HG03039 (cell line): ENCODE results near the gene NTM.

ENCODE experiments used
- ATAC-seq: cut with Tn5 transposase; IDR thresholded peaks from one replicate; pipeline ENCODE4 v1.9.1; 2021; ENCODE audit warnings: mild to moderate bottlenecking, moderate library complexity; ENCODE audit not compliant: unreplicated experiment

Gene NTM

GRCh38 chr11:131696690-131697089 lies 326.3 kb downstream of the NTM start:
- ATAC-seq = no peak

GRCh38 chr11:131703311-131703710 lies 332.9 kb downstream of the NTM start:
- ATAC-seq = no peak

- ATAC-seq = no peak
These were observed 334.3 kb downstream of the NTM start for GRCh38 chr11:131704682-131705081.

GRCh38 chr11:131710511-131710910 lies 340.1 kb downstream of the NTM start:
- ATAC-seq = no peak

DNA sequence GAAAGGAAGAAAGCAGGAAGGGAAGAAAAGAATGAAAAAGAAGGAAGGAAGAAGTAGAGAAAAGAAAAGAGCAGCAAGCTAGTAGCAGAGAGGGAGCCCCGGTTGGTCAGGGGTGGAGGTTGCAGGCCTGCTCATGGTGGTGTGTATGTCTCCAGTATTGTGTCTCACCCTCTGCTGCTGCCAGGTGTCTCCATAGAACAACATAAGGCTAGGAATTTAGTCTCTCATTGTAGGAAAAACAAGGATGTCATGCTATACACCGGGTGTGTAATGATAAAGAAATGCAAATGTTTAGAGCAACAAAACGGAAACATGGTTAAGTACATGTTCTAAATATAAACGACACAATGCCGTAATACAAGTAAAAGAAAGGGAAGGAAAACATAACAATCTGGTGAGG lies 342.5 kb downstream of the NTM start:
- no peak for ATAC-seq

- no peak for ATAC-seq
These were observed 343.2 kb downstream of the NTM start for GRCh38 chr11:131713529-131714134.

DNA sequence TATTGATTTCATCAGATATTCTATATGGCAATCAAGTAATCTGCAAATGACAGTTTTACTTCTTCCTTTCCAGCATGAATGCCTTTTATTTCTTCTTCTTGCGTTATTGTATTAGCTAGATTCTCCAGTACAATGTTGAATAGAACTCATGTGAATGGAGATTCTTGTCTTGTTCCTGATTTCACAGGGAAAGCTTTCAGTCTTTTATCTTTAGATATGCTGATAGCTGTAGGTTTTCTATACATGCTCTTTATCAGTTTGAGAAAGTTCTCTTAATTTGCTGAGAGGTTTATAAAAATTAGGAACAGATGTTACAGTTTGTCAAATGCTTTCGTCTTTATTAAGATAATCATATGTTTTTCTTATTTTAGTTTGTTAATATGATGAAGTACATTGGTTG lies 347.2 kb downstream of the NTM start:
- ATAC-seq = no peak

- no peak for ATAC-seq
These were observed 352.7 kb downstream of the NTM start for GRCh38 chr11:131723088-131723487.

GRCh38 chr11:131724436-131724975 lies 354.1 kb downstream of the NTM start:
- ATAC-seq = no peak

DNA sequence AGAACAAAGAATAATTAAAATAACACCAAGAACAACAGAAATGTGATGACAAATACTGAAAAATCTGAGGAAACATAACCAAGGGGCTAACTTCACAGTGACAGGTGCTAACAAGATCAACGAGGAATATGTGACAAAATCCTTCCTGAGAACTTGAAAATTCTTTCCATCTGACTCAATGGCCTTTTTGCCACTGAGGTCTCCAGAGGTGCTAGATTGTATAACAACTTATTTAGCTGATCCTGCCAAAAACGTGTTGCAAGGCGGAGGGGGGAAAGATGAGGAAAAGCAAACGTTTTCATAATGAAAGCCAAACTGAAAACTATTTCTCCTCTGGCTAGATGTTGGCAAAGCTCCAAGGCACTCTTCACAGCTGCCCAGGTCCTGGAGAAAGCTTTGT lies 364.5 kb downstream of the NTM start:
- no peak for ATAC-seq

GRCh38 chr11:131737357-131737756 lies 366.9 kb downstream of the NTM start:
- no peak for ATAC-seq

DNA sequence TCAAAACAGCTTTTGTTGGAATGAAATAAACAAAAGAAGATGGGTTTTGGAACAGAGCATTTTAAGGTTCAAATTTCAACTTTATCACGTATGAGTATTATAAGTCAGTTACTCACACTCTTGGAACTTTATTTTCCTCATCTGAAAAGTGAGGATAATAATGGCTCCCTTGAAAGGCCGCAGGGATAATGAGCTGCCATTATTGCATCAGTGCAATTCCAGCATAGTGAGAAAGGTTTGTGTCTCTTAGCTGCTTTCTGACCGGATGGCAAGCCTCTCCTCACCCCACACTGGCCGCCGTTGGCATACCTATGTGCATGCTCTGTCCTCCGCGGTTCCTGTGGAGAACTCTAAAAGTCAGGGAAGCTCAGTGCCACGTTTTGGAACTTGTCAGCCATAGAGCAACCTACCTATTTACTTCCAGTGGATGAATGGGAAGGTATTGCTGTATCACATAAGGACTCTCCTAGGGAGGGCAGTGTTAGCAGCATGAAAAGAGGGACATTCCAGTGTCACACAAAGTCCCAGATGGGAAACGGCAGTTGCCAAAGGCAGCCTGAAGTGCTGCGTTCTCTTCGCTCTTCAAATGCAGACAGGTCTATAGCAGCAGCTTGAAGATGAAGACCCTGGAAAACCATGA lies 368.9 kb downstream of the NTM start:
- ATAC-seq = no peak

DNA sequence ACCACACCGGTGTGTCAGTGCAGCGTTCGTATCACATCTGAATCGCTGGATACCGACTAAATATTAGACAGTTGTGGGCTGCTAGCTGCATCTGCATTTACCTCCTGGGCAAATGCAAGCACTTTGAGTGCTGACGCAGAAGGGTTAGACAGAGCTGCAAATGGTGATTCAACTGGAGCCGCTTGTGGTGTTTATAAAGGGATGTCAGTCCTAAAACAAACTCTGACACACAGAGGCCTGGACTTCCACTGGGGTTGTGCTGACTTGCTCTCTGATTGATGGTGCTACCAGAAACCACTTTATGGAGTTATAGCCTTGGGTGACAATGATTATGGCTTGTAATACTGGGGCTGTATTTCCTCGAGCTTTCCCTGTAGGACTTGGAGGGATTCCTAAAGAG lies 374.4 kb downstream of the NTM start:
- ATAC-seq = no peak

DNA sequence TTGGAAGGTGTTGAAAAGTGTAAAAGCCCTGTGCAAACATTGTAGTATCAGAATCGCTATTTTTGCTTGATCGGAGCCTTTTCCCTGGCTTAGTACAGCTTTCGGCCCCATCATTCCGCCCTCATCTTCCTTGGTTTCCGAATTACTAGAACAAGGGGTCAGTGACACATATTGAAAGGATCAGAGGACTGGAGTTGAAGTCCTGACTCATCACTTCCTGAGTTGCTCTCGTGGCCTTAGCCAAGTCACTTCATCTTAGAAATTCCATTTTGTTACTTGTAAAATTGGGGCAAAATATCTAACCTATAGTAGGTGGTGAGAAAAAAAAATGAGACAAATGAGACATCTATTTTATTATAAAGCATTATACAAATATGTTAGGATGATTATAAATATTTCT lies 375.0 kb downstream of the NTM start:
- ATAC-seq = no peak

- ATAC-seq = no peak
These were observed 375.8 kb downstream of the NTM start for GRCh38 chr11:131746201-131746600.

GRCh38 chr11:131748151-131749050 lies 378.0 kb downstream of the NTM start:
- ATAC-seq = no peak

DNA sequence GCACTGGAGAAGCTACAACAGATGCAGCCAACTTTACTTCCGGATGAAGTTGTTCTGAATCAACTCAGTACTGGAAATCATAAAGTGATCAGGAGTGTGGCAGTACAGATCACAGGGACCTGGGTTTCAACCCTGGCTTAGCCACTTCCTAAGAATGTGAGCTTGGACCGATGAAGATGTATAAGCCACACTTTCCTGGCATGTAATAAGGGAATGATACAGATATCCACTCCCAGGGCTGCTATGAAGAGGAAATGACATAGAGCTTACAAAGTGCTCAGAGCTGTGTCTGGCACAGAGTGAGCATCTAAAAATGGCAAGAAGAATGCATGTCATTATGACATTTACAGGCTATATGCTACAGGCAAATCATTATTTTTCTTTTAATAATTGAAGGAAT lies 378.7 kb downstream of the NTM start:
- no peak for ATAC-seq

- ATAC-seq = no peak
These were observed 379.7 kb downstream of the NTM start for GRCh38 chr11:131750152-131750551.

DNA sequence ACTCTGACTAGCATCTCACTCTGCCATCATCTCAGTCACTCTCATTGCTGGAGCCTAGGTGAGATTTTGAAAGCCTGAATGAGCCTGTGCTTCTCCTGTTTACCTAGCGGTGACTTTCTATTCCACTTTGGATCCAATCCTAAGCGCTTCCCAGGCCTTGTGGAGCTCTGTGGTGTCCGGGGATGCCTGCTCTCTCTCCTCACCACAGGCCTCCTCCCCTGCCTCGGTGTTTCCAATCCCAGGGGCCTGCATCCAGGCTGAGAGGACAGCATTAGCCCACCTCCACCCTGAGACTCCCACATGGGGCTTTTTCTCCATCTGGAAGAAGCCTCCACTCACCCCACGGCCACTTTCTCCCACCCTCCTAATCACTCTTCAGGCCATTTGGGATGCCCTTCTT lies 380.3 kb downstream of the NTM start:
- ATAC-seq = no peak

- ATAC-seq = no peak
These were observed 384.3 kb downstream of the NTM start for GRCh38 chr11:131754671-131755070.

- no peak for ATAC-seq
These were observed 386.2 kb downstream of the NTM start for GRCh38 chr11:131756479-131757110.
